Endometrium (tissue), 2 donors: ENCODE results near the gene BTBD6.

ENCODE experiments used
- FAIRE-seq: peaks from 2 replicates; lab custom pipeline; 2012; peaks lifted over from hg19 to GRCh38; lab: Jason Lieb, UNC
- donor health status: control.
- donor health status: control.

BTBD6 gene

GRCh38 chr14:105229099-105229655, 19.2 kb upstream of the BTBD6 start:
- FAIRE-seq: no peak

GRCh38 chr14:105240811-105241576, 7.3 kb upstream of the BTBD6 start:
- no peak for FAIRE-seq

DNA sequence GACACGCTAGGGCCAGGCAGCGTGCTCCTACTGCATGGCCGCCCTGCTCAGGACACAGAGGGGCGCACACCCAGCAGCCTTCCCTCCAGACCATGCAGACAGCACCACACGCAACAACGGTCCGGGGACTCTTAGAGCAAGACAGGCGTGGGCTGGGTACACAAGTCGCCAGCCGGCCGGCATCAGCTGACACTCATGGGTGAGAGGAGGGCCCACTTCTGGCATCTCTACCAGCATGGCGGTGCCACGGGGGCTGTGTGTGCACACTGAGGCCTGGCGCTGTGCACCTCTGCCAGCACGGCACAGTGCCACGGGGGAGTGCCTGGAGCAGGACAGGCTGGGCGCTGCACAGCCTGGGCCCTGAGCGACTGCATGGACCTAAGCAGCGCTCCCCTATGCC, 6.7 kb upstream of the BTBD6 start:
- FAIRE-seq: no peak

- no peak for FAIRE-seq
These were observed 4.0 kb upstream of the BTBD6 start for GRCh38 chr14:105244334-105244733.

DNA sequence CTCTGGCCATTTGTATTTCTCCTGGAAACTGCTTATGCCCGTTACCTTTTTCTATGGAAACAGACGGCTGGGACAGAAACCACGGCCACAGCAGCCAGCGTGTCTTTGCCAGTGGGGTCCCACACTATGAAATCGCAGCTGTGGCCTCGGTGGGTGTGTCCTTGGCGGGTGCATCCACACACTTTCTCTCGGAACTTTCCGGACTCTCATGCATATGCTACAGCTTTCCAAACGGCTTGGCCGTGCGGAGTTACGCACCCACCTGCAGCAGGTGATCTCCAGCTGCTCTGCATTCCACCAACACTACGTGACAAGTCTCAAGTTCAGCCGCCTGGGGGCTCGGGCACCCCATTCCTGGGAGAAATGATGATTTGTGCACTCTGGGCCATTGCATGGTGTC, 1.3 kb upstream of the BTBD6 start:
- no peak for FAIRE-seq

DNA sequence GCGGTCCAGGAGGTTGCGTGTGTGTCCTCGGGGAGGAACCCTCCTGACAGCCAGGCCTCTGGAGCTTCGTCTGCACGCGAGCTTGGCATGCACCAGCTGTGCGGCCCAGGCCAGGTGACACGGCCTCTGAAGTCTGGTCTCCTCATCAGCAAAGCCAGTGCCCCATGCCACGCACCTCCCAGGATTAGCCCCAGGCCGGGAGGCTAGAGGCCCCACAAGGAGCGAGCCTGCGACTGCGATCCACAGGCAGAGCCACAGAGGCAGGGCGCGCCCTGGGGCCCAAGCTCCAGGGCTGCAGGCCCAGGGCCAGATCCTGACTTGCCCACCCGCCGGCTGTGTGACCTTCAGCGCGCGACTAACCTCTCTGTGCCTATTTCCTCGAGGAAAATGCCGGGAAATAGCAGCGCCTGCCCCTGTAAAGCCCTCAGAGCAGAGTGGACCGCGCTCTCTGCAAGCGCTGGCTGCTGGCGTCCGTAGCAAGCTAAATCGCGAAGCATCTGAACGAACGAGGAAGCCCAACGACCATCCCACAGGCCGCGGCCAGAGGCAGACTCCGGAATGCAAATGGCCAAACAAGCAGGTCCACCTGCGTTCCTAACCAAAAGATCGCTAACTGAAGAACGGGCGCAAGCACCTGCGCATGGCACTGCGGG, 492 bp upstream of the BTBD6 start:
- FAIRE-seq: no peak

DNA sequence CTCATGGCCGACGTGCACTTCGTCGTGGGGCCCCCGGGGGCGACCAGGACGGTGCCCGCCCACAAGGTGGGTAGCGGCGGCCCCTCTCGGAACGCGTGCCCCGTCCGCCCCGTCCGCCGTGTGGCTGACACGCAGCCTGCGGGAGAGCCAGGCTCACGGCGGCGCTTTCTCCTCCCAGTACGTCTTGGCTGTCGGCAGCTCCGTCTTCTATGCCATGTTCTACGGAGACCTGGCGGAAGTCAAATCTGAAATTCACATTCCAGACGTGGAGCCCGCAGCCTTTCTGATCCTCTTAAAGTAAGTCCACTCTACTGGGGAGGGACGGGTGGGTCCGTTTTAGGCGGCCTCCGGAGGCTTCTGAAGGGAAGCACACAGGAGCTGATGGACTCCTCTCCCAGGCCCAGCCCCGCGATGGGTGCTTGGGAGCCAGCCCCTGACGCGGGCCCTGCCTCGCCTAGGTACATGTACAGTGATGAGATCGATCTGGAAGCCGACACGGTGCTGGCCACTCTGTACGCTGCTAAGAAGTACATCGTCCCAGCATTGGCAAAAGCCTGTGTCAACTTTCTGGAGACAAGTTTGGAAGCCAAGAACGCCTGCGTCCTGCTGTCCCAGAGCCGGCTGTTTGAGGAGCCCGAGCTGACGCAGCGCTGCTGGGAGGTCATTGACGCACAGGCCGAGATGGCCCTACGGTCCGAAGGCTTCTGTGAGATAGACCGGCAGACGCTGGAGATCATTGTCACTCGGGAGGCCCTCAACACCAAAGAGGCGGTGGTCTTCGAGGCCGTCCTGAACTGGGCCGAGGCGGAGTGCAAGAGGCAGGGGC, 1.1 kb downstream of the BTBD6 start:
- FAIRE-seq: no peak

DNA sequence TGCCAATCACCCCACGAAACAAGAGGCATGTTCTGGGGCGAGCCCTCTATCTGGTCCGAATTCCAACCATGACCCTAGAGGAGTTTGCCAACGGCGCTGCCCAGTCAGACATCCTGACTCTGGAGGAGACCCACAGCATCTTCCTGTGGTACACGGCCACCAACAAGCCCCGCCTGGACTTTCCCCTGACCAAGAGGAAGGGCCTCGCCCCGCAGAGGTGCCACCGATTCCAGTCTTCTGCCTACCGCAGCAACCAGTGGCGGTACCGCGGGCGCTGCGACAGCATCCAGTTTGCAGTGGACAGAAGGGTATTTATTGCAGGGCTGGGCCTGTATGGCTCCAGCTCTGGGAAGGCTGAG, 1.7 kb downstream of the BTBD6 start:
- no peak for FAIRE-seq

- no peak for FAIRE-seq
These were observed 2.7 kb downstream of the BTBD6 start for GRCh38 chr14:105250986-105251385.

DNA sequence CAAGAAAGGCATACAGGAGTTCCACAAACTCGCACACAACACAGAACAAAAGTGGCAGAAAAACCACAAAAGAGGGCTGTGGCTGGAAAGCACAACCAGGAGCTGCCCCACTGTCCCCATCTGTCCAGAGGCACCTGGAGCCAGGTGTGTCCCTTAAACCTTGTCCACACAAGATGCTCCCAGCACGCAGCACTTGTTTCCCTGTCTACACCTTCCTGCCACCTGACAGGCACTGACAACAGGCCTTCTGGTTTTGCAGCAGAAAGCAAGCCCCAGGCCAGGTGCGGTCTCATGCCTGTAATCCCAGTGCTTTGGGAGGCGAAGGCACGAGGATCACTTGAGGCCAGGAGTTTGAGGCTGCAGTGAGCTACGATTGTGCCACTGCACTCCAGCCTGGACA, 3.6 kb downstream of the BTBD6 start:
- no peak for FAIRE-seq

DNA sequence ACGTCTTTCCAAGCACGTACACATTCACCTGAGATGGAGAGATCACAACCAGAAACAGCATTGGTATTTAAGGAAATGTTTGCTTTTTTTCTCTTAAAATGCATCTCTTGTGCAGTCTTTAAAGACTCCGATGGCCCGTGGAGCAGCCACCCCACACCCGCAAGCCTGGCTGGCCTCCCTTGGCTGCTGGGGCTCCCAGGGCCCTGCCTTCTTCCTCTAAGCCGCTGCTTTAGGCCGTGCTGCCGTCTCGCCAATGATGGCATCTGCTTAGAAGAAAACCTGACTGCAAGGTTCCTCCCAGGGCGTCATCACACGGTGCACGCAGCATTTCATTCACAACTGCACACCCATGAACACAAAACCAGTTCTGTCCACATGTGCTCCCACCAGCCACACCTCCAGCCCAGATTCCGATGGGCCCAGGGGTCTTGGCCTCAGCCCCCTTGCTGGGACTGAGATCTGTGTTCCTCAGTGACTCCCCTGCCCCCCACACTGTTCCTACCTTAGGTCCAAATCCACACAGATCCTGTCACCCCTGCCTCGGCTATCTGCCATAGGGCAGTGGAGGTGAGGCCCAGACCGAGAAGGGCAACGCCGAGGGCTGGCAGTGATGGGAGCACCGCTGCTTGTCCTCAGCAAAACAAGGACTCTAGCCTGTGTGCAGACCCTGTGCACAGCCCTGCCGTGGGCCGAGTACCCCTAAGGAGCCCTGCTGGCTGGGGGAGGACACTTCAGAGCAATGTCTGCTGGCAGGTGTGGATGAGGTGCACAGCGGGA, 4.4 kb downstream of the BTBD6 start:
- no peak for FAIRE-seq

DNA sequence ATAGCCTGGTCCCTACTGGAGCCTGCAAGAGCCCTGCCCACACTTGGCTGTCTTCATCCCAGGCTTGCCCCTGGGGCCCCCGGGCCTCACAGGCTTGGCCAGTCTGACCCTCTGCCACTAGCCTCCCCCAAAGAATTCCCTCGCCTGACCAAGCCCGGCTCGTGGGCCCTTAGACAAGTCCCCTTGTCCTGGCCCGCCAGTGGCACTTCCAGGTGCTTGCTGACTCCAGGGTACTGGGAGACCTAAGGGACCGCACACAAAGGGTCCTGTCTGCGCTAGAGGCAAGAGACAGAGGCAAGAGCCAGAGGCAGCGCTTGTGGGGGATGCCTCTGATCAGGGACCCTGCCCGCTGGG, 5.0 kb downstream of the BTBD6 start:
- no peak for FAIRE-seq

DNA sequence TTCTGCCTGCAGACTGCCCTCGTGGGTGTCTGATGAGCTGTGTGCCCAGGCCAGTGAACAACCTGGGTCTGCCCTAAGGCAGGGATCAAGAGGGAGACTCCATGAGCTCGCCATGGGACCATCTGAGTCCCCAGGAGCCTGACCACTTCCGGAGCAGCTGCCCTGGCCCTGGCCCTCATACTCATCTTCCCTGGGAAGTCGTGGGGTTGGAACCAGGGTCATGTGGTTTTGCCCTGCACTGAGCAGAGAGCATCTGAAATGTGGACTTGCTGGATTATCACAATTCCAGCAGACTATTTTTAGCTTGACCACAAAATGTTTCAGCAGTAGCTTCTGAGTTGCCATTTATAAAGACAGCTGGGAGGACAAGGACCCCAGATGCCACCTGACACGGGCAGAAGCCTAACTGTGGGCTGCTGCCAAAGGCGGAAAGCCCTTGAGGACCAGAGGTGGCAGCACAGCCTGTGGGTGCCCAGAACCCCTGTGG, 6.7 kb downstream of the BTBD6 start:
- no peak for FAIRE-seq

DNA sequence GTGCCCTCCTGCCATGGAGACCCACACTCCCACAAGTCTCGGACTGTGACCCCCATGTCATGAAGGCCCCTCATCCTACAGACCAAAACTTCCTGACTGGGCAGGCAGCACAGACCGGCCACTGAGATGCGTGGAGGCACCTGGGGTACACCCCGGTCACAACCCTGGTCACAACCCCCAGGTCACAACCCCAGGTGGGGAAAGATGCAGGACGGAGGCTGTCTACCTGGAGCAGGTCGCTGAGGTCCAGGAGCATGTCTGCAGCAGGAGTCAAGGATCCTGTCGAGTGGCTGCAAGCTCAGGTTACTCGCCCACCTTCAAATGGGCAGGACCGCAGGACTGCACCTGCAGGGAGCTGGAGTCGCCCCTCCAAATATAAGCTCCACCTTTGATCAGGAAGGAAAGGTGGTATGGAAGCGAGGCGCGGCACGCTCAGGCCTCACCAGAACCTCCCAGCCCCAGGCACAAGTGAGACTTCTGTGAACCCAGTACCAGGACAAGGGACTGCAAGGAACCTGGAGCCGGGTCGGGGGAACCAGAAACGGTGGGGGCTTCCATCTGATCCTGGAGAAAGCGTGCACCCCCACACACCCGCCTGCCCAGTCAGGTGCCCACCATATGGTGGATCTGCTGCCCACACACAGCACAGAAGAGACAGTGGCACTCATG, 8.1 kb downstream of the BTBD6 start:
- no peak for FAIRE-seq

DNA sequence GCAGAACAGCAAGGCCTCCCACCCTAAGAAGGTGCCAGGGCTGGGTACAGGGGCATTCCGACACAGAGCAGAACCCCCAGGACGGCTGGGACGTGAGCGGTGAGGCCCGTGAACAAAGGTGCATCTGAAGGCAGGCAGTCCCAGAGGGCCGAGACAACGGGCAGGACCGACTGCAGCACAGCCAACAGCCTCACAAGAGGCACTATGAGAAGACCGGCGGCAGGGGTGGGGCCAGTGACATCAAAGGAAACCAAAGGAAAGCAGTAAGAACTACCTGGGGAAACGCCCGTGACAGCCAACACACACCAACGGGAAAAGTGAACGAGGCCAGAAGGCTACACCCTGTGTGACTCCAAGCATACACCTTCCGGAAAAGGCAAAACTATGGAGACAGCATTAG, 9.1 kb downstream of the BTBD6 start:
- no peak for FAIRE-seq

- FAIRE-seq: no peak
These were observed 10.5 kb downstream of the BTBD6 start for GRCh38 chr14:105258846-105259245.

GRCh38 chr14:105260959-105261358, 12.6 kb downstream of the BTBD6 start:
- no peak for FAIRE-seq

- no peak for FAIRE-seq
These were observed 13.4 kb downstream of the BTBD6 start for GRCh38 chr14:105261781-105262180.

GRCh38 chr14:105267820-105268548, 19.7 kb downstream of the BTBD6 start:
- FAIRE-seq: no peak

- FAIRE-seq: no peak
These were observed 20.5 kb downstream of the BTBD6 start for GRCh38 chr14:105268736-105269354.
